ENCODE data around the gene VPS4A. TPM values are rescaled to one million over a fixed set of nuclear protein-coding genes. Genes with fewer than 3 reads are reported as not detected.
A peak's percentile ranks its signal among the peaks of the same experiment; 100 is the strongest.

VPS4A gene
- total RNA-seq, 1 experiment from 2014 or later: 27.3 TPM

GRCh38 chr16:69330286-69331109 lies 19.3 kb downstream of the VPS4A start, which contains the start of gene PDF:
TSS of gene PDF (minus strand) at chr16:69330588. CDS start at chr16:69330570, 18 bp downstream.
- Histone ChIP-seq H3K9me3 (ENCODE audit: low read length) (no peaks in the 10 kb centered on the region), H3K36me3 (ENCODE audit: low read depth, low read length) (peaks cover 26% of the 10 kb centered on the region), H3K27ac (ENCODE audit: low read length) (peak within 1 kb of the TSS; percentile 69), H2AFZ (ENCODE audit: low read length) (peak within 1 kb of the TSS; percentile 66), H3K4me3 (ENCODE audit: low read length) (peak within 1 kb of the TSS; percentile 80), H3K4me2 (ENCODE audit: low read length) (peak within 1 kb of the TSS; percentile 96), H3K9me2 (replicated peaks; ENCODE audit: low read length) (no peaks in the 10 kb centered on the region), H3K79me2 (ENCODE audit: low read length) (peaks cover 45% of the 10 kb centered on the region), H3K27me3 (ENCODE audit: low read length) (no peaks in the 10 kb centered on the region), H3F3A (ENCODE audit: low read length, unreplicated experiment) (no peaks in the 10 kb centered on the region), H4K20me1 (ENCODE audit: low read length) (peaks cover 10% of the 10 kb centered on the region), H3K9ac (ENCODE audit: low read length) (peak within 1 kb of the TSS; percentile 86), H3K4me1 (ENCODE audit: insufficient read depth, low read length) (peaks cover 21% of the 10 kb centered on the region)
- no TSS peak for BruUV-seq (replicated peaks)
- TF ChIP-seq, protein P1, sequence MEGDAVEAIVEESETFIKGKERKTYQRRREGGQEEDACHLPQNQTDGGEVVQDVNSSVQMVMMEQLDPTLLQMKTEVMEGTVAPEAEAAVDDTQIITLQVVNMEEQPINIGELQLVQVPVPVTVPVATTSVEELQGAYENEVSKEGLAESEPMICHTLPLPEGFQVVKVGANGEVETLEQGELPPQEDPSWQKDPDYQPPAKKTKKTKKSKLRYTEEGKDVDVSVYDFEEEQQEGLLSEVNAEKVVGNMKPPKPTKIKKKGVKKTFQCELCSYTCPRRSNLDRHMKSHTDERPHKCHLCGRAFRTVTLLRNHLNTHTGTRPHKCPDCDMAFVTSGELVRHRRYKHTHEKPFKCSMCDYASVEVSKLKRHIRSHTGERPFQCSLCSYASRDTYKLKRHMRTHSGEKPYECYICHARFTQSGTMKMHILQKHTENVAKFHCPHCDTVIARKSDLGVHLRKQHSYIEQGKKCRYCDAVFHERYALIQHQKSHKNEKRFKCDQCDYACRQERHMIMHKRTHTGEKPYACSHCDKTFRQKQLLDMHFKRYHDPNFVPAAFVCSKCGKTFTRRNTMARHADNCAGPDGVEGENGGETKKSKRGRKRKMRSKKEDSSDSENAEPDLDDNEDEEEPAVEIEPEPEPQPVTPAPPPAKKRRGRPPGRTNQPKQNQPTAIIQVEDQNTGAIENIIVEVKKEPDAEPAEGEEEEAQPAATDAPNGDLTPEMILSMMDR (conservative IDR thresholded peaks at IDR 0.05; ENCODE audit: low read depth, low read length): no peak
- TF ChIP-seq EZH2phosphoT487 (IDR thresholded peaks at IDR 0.05; ENCODE audit: borderline replicate concordance, low read length) (no peak), EZH2 (IDR thresholded peaks at IDR 0.05; ENCODE audit: low read length, unreplicated experiment) (no peak)
- CTCF ChIA-PET: no interaction called here
- DNase-seq (peak; percentile 90), ATAC-seq (peak; percentile 85)
- intact Hi-C loops (cut with micrococcal nuclease): no loop called here
- POLR2A ChIA-PET (ENCODE audit: unreplicated experiment): interaction anchor here (0.6 kb wide), 1 partner anchor 1050 kb away, joined by 7 read pairs; no protein-coding TSS in a partner anchor

GRCh38 chr16:69334696-69335095 lies 23.5 kb downstream of the VPS4A start:
- H4K20me1 ChIP-seq (ENCODE audit: low read length): no peaks in the 10 kb centered on the region
- no peak overlapping the region for H3K27ac ChIP-seq (ENCODE audit: low read length)
- H2AFZ ChIP-seq (ENCODE audit: low read length): no peak overlapping the region
- H3K9ac ChIP-seq (ENCODE audit: low read length): no peak overlapping the region
- H3K79me2 ChIP-seq (ENCODE audit: low read length): peaks cover 29% of the 10 kb centered on the region
- intact Hi-C loops (cut with micrococcal nuclease): no loop called here
- no TSS peak for BruUV-seq (replicated peaks)
- peaks cover 10% of the 10 kb centered on the region; the same call in 1 of the 2 replicates for H3K4me1 ChIP-seq (ENCODE audit: insufficient read depth, low read length)
- TF ChIP-seq, protein P1 (conservative IDR thresholded peaks at IDR 0.05; ENCODE audit: low read depth, low read length): no peak
- TF ChIP-seq EZH2phosphoT487 (IDR thresholded peaks at IDR 0.05; ENCODE audit: borderline replicate concordance, low read length): no peak
- TF ChIP-seq EZH2 (IDR thresholded peaks at IDR 0.05; ENCODE audit: low read length, unreplicated experiment): no peak
- no peak for DNase-seq
- no peak overlapping the region for H3K4me3 ChIP-seq (ENCODE audit: low read length)
- ChIA-PET POLR2A (ENCODE audit: unreplicated experiment) (no interaction called here), CTCF (no interaction called here)
- no peaks in the 10 kb centered on the region for H3K9me3 ChIP-seq (ENCODE audit: low read length)
- H3K4me2 ChIP-seq (ENCODE audit: low read length): no peak overlapping the region
- H3K27me3 ChIP-seq (ENCODE audit: low read length): no peaks in the 10 kb centered on the region
- H3K36me3 ChIP-seq (ENCODE audit: low read depth, low read length): peaks cover 18% of the 10 kb centered on the region
- no peak for ATAC-seq
- no peaks in the 10 kb centered on the region for H3K9me2 ChIP-seq (replicated peaks; ENCODE audit: low read length)
- no peaks in the 10 kb centered on the region for H3F3A ChIP-seq (ENCODE audit: low read length, unreplicated experiment)
